HG02943 (cell line): ENCODE measurements around the gene CDKL1.
"Not testable (repeated sequence)": the region's sequence is repeated elsewhere in the genome, so short reads cannot be mapped to it uniquely, and the experiment has no call there.

ENCODE experiments used
- ATAC-seq: cut with Tn5 transposase; IDR thresholded peaks from one replicate; pipeline ENCODE4 v1.9.1; 2021; ENCODE audit warnings: mild to moderate bottlenecking, low read depth, moderate library complexity; ENCODE audit not compliant: unreplicated experiment

The CDKL1 gene

DNA sequence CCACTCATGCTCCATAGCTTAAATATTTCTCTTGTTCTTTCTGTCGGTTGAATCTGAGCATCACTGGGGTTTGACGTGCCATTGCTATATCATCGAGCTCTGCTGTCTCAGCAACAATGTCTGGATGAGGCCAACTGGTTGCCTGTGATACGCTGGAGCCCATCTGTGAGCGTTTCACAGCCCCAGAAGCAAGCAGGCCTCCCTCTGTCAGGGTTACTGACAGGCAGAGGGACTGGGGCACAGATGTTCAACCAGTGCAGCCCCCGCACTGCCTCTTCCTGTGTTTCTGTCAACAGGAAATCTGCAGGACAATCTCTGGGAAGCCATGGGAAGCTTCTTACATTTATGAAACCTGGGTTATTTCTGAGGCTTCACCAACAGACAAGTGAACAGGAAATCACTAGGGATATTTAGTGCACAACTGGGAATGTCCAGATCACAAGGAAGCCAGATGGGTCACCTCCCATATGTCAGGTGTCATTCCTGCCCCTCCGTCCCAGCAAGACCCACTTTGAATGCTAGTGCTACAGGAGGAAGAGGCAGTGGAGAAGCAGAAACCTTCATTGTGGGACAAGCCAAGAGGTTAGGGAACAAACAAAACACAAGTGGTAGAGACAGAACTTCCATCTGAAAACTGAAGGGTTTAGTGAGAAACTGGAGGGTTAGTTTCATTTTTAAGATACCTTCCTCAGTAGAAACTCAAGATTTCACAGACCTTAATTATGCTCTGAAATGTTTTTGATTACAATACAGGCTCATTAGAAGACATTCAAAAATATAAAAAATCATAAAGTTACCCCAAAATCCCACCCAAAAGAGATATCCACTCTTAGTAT lies 60.5 kb downstream of the CDKL1 start:
- ATAC-seq, result no peak

- no peak for ATAC-seq
Observed at GRCh38 chr14:50335389-50335788, 61.3 kb downstream of the CDKL1 start.

DNA sequence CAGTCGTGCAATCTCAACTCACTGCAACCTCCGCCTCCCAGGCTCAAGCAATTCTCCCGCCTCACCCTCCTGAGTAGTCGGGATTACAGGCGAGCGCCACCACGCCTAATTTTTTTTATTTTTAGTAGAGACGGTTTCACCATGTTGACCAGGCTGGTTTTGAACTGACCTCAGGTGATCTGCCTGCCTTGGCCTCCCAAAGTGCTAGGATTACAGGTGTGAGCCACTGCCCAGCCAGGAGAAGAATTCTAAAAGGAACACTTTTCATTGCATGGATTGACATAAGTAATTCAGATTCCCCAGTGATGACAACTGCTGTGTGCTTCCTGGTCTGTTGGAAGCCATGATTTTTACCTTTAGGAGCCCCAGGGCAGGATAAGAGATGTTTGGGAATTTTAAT lies 62.5 kb downstream of the CDKL1 start:
- ATAC-seq, result no peak

DNA sequence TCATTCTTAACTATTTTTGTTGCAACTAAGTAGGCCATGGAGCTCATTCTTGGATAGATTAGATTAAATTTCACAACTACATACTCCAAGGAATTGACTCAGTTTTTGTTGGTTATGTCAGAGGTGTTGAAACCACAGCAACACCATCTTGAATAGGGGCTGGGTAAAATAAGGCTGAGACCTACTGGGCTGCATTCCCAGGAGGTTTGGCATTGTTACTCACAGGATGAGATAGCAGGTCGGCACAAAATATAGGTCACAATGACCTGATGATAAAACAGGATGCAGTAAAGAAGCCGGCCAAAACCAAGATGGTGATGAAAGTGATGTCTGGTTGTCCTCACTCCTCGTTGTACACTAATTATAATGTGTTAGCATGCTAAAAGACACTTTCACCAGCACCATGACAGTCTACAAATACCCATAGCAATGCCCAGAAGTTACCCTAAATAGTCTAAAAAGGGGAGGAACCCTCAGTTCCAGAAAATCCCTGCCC lies 63.6 kb downstream of the CDKL1 start:
- ATAC-seq, result no peak

DNA sequence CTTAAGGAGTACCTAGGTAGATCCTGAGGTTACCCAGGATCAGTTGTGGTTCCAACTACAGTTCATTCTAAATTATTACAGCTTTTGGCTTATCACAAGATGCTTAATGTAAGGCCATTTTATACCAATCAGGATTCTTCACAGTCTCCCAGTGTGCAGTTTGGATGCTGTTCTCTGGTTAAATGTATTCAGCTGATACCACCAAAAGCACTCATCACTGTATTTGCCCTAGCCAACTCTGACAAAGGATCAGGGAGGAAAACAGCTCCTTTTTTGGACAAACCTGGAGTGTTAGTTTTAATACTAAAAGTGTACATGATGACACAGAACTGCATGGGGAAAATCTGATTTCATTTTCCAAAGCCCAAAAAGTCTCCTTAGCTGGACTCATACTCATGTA lies 65.1 kb downstream of the CDKL1 start:
- no peak for ATAC-seq

GRCh38 chr14:50321009-50321660 lies 75.5 kb downstream of the CDKL1 start:
- peak; percentile 88 for ATAC-seq

- no peak for ATAC-seq
Observed at GRCh38 chr14:50320283-50320682, 76.4 kb downstream of the CDKL1 start.

- ATAC-seq, result no peak
Observed at GRCh38 chr14:50319721-50320120, 77.0 kb downstream of the CDKL1 start.

- no peak for ATAC-seq
Observed at GRCh38 chr14:50319293-50319692, 77.4 kb downstream of the CDKL1 start.

DNA sequence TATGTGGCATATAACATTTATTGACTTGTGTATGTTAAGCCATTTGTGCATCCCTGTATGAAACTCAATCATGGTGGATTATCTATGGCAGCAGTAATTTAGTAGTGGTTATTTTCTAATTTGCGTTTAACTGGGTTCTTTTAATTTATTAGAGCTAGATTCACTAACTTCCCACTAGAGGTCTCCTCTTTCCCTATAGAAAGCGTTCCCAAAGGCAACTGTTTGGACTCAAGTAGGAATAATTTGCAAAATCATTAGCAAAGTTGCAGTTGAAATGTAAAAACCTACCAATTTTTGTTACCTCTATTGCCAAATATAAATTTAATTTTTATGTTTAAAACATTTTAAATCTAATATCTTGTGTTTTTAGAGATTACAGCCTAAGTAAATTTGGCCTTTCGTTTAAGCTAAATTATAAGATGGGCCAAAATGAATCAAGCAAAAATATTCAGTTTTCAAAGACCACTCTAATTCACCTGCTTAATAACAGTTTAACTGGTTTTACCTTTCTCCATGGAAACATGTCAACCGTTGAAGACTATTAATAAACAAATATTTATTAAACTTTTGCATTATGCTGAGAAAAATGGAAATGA lies 78.6 kb downstream of the CDKL1 start:
- no peak for ATAC-seq

DNA sequence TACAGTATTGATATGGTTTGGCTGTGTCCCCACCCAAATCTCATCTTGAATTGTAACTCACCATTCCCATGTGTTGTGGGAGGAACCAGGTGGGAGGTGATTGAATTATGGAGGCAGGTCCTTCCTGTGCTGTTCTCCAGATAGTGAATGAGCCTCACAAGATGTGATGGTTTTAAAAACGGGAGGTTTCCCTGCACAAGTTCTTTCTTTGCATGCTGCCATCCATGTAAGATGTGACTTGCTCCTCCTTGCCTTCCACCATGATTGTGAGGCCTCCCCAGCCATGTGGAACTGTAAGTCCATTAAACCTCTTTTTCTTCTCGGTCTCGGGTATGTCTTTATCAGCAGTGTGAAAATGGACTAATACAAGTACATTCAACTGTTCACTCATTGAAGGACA lies 82.6 kb downstream of the CDKL1 start:
- ATAC-seq, result not testable (repeated sequence)

GRCh38 chr14:50312734-50313054 lies 84.0 kb downstream of the CDKL1 start:
- ATAC-seq, result peak; percentile 18

DNA sequence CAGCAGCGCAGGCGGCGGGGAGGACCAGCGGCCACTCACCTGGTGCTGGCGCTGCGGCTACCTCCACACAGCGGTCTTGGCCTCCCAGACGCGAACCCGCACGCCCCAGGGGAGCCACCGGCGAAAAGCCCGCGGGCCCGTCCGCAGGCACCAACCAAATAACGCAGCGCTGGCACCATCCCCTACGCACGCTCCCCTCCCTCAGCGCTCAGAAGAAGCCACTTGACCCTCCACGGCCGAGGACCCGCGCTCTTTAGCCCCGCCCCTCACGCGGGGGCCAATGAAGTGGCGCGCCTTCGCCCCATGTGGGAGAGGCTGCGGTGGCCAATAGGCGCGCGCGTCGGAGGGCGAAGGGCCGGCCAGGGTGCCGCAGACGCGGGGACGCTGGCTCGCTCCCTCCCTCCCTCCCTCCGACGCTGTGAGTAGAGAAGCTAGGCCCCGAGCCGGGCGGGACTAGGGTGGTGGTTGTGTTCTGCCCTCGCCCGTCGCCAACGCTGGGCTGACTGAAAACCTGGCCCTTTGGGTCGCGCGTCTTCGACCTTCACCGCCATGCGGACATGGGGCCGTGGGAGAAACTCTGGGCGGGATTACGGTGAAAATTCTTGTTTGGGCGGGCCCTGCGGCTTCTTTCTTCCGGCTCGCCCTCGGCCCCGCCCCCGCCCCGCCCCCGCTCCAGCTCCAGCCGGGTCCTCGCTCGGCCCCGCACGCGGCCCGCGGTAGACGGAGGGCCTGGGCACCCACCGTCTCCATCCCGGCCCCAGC lies 84.5 kb downstream of the CDKL1 start, which contains the start of the genes DMAC2L and L2HGDH:
Gene DMAC2L (plus strand): TSS at position 353 of the 762 bp plus-strand sequence. CDS start 9,164 bp downstream, outside the sequence.
Gene L2HGDH (minus strand): TSS at position 258 of the 762 bp plus-strand sequence. CDS start 79 bp downstream, at position 179.
- peak; percentile 89 for ATAC-seq

DNA sequence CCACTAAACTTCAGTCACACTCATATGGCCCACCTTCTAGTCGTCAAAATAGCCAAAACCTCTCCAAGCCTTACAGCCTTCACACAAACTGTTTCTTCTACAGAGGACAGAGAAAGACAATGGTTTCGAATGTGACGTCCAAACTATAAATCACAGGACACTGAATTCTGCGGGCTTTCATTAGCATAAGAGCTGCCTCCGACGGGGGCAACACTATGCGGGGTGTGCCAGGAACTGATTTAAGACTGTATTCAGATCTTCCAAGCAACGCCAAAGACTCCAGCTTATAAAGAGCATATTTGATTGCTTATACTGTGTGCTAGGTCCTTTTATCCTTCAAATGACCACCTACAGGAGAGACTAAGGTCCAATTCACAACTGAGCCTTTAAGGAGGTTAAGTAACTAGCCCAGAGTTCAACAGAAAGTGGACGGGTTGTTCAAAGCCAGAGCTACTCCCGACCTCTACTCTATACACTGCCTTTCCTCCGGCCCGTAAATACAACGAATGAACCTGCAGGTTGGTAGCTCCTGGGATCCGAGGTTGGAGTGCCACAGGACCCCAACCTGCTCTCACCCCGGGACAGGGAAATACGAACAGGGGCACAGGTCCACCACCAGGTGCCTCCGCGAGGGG lies 85.2 kb downstream of the CDKL1 start:
- ATAC-seq, result no peak

- ATAC-seq, result no peak
Observed at GRCh38 chr14:50310445-50310844, 86.2 kb downstream of the CDKL1 start.

GRCh38 chr14:50308363-50308915 lies 88.2 kb downstream of the CDKL1 start:
- ATAC-seq, result no peak

GRCh38 chr14:50303744-50304471 lies 92.8 kb downstream of the CDKL1 start:
- ATAC-seq, result no peak

GRCh38 chr14:50301914-50302313 lies 94.8 kb downstream of the CDKL1 start:
- no peak for ATAC-seq

DNA sequence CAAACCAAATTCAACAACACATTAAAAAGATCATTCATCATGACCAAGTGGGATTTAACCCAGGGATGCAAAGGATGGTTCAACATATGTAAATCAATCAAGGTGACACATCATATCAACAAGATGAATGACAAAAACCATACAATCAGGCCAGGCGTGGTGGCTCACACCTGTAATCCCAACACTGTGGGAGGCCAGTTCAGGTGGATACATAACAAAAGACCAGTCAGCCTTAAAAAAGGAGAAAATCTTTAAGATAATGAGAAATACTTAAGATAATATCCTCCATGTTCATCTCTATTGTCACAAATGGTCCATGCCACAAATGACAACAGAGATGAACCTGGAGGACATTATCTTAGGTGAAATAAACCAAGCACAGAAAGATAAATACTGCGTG lies 97.1 kb downstream of the CDKL1 start:
- ATAC-seq, result no peak
